ENCODE results near the gene HAUS1.
"Not testable (repeated sequence)": the region's sequence is repeated elsewhere in the genome, so short reads cannot be mapped to it uniquely, and the experiment has no call there.

The HAUS1 gene

DNA sequence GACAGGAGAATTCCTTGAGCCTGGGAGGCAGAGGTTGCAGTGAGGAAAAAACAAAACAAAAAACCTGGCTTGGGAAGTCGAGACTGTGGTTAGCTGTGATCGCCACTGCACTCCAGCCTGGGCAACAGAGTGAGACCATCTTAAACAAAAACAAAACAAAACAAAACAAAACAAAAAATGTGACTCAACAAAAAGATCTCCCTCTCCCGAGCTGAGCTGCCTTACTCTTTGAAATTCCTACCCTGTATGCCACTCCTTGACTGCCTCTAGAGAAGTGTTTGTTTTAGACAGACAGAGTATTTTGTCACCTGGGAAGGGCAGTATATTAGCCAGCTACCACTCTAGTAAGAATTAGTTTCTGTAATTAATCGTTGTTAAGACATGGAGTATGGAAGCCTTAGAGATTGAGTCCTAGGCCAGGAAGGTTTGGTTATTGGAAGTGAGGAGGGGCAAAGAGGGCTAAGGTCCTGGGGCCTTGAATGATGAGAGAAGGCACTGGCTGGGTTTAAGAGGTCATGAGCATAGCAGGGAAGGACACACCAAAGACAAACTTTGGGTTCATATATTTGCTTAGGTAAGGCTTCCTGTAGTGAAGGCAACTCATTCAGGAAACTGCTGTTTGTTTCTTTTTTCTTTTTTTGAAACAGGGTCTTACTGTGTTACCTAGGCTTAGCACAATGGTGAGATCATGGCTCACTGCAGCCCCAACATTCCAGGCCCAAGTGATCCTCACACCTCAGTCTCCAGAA lies 56.0 kb downstream of the HAUS1 start:
- no peak for DNase-seq

DNA sequence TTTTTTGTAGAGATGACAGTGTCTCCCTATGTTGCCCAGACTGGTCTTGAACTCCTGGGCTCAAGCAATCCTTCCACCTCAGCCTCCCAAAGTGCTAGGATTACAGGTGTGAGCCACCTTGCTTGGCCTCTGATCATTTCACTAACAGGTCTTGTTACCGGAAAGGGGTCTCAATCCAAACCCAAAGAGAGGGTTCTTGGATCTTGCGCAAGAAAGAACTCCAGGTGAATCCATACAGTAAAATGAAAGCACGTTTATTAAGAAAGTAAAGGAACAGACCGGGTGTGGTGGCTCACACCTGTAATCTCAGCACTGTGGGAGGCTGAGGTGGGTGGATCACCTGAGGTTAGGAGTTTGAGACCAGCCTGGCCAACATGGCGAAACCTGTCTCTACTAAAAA lies 56.7 kb downstream of the HAUS1 start:
- DNase-seq = not testable (repeated sequence)

DNA sequence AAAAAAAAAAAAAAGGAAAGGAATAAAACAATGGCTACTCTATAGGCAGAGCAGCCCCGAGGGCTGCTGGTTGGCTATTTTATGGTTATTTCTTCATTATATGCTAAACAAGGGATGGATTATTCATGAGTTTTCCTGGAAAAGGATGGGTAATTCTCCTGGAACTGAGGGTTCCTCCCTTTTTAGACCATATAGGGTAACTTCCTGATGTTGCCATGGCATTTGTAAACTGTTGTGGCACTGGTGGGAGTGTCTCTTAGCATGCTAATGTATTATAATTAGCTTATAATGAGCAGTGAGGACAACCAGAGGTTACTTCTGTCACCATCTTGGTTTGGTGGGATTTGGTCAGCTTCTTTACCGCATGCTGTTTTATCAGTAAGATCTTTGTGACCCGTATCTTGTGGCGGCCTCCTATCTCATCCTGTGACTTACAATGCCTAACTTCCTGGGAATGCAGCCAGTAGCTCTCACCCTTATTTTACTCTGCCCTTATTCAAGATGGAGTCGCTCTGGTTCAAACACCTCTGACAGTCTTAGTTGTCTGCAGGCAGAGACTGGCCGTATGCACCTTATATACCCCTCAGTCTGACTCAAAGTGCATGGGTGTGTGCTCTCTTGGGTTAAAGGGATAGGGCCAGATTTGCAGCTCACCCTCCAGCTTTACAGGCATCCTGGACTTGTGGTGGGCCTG lies 57.7 kb downstream of the HAUS1 start:
- DNase-seq = no peak

DNA sequence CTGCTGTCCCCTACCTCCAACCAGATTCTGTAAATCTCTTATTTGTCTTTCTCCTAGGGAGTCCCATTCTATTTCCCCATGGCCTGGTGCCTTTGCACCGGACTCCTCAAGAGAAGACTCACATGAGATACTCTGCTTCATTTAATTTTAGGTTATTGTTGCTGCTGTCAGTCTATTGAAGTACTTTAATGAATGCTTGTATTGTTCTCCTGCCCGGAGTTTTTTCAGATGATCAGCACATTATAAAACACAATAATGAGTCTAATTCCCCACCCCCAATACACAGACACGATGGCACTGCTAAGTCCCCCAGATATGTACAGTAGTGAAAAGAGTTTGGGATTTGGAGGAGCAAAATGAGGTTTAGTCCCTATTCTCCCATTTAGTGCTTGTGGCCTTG lies 58.9 kb downstream of the HAUS1 start:
- DNase-seq = no peak

- no peak for DNase-seq
Observed at GRCh38 chr18:46163941-46164499, 59.8 kb downstream of the HAUS1 start.

GRCh38 chr18:46164502-46164901 lies 60.3 kb downstream of the HAUS1 start:
- not testable (repeated sequence) for DNase-seq

DNA sequence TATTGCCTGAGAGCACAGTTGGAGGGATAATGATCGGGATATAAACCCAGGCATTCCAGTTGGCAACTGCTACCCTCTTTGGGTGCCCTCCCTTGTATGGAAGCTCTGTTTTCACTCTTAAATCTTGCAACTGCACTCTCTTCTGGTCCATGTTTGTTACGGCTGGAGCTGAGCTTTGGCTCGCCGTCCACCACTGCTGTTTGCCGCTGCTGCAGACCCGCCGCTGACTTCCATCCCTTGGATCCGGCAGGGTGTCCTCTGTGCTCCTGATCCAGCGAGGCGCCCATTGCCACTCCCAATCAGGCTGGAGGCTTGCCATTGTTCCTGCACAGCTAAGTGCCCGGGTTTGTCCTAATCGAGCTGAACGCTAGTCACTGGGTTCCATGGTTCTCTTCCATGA lies 60.7 kb downstream of the HAUS1 start:
- DNase-seq = no peak

GRCh38 chr18:46166261-46166970 lies 62.2 kb downstream of the HAUS1 start:
- DNase-seq = no peak

DNA sequence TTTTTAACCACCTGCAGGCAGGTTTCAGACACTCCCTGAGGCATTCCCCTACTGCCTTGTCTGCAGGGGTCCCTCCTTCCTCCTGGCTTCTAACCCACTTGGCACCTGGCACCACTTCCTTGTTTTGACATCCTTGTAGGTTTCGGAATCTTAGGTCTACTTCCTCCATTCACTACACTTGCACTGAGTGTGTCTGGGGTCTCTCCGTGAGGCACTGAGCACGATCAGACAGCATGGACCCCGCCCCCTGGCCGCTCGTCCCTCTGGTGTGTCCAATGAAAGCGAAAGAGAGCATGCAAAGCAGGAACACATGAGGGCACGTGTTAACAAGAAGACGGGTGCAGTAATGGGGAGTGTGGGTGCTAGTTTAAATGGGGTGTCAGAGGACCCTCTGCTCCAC lies 63.8 kb downstream of the HAUS1 start:
- peak; percentile 54 for DNase-seq

DNA sequence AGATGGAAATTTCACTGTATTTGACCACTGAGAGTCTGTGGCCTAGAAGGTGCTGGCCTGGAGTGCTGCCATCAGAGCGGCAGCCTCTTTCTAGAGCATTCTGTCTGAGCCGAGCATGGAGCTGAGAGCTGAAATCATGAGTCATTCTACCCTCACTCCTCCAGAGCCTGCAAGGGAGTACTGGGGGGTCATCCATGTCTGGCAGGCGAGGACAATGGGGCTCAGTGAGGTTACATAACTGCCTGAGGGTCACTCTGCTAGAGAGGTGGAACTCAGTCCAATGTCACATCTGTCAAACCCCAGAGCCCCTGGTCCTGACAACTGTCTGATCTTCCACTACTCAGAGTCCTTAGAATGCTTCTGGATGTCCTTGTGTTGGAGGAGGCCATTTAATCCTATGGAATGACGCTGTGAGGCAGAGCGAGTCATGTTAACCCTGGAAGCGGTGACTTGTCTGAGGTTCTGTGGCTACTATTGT lies 65.3 kb downstream of the HAUS1 start:
- no peak for DNase-seq

DNA sequence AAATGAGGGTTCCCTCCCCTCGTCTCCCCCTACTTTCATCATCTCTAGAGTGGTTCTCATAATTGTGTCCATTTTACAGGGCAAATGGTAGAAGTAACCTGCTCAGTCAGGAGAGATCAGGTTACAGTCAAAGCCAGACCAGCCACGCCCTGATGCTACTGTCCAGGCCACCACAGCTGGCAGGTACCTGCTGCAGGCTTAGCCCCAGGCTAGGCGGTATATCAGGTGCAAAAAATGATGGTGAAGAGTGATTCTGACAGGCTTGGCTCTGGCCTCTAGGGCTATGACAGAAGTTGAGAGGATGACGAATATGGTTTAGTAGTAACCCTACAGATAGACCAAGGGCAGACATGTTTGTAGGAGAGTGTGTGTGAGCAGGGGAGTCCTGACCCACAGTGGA lies 67.1 kb downstream of the HAUS1 start:
- DNase-seq = no peak

GRCh38 chr18:46173393-46174341 lies 69.5 kb downstream of the HAUS1 start:
- peak; percentile 98 for DNase-seq

- peak; percentile 70 for DNase-seq
Observed at GRCh38 chr18:46174342-46175041, 70.3 kb downstream of the HAUS1 start.

- no peak for DNase-seq
Observed at GRCh38 chr18:46176001-46176400, 71.8 kb downstream of the HAUS1 start.

All from stimulated activated CD8-positive, alpha-beta memory T cell treated with anti-CD3 and anti-CD28 coated beads, Interleukin-4, amount 100 ng/mL, for 48 hours (primary cell).